KOPT-K1 (cell line): ENCODE results near the gene NKD1.

ENCODE experiments used
- H3K27ac ChIP-seq: fragments of 200-600 bp; sonication (generic); 2 replicates; pipeline ENCODE4 v1.5.1; 2016; ENCODE audit warnings: antibody characterized with exemption, mild to moderate bottlenecking, low read depth, low read length; ENCODE audit not compliant: poor library complexity, severe bottlenecking
- H3K36me3 ChIP-seq: fragments of 200-600 bp; sonication (generic); 2 replicates; pipeline ENCODE4 v1.5.1; 2017; ENCODE audit warnings: antibody characterized with exemption, mild to moderate bottlenecking, low read length, moderate library complexity; ENCODE audit not compliant: insufficient read depth
- H3K9me3 ChIP-seq: fragments of 200-600 bp; sonication (generic); 2 replicates; pipeline ENCODE4 v1.5.1; 2017; ENCODE audit warnings: antibody characterized with exemption, low read length, mild to moderate bottlenecking; ENCODE audit not compliant: insufficient read depth, poor library complexity, severe bottlenecking

NKD1 gene

DNA sequence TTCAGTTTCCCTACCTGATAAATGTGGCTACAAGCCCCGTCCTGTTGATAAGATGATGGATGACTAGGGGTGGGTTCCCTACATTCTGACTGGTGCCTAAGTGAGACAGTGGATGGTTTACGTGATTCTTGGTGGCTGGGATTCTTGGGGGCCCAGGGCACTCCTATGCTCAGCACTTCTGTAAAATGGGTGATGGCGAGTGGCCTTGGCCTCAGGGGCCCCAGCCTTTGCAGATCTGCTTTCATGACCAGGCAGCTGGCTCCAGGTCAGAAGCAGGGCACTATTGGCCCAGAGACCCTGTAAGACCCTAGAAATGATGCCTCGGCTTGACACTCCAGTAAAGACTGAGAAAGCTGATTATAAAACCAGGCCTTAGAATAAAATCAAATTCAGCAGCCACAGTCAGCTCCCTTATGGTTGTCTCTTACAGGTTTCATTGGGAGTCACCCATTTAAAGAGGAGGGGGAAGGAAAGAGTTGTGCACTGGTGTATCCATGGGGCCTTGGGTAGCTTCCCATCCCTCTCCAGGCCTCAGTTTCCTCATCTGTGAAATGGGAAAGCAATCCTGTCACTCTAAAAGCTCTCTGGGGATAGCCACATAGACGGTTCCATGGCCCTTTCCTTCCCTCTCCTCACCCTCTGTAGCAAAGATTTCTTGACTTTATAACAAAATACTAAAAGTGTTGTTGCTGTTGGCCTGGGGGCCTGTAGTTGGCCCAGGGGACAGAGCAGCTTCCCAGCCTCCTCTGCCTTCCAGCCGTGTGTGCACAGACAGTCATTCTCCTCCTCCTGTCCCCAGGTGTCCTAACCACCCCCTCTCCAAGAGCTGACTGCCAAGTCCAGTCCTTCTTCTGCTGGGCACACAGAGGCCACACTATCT is 131.7 kb downstream of the NKD1 start:
- Histone ChIP-seq H3K9me3 (no peaks in the 10 kb centered on the region), H3K27ac (peak overlapping the region; percentile 68), H3K36me3 (peaks cover 20% of the 10 kb centered on the region; the same call in 1 of the 2 replicates)

DNA sequence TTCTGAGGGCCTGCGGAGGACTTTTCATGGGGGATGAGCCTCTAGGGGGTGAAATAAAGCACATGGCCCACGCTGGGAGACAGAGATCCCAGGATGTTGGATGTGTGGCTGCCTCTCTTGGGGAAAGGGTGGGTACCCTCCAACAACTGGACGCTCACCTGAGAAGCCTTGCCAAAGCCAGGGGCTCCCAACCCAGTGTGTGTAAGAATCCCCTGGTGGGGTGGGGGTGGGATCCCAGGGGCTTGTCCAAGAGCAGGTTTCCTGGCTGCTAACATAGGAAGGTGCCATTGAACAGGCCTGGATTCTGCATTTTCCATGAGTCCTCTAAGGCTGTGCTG is 132.3 kb downstream of the NKD1 start:
- H3K27ac ChIP-seq = peak overlapping the region; percentile 68
- peaks cover 16% of the 10 kb centered on the region; the same call in 1 of the 2 replicates for H3K36me3 ChIP-seq
- H3K9me3 ChIP-seq = no peaks in the 10 kb centered on the region

DNA sequence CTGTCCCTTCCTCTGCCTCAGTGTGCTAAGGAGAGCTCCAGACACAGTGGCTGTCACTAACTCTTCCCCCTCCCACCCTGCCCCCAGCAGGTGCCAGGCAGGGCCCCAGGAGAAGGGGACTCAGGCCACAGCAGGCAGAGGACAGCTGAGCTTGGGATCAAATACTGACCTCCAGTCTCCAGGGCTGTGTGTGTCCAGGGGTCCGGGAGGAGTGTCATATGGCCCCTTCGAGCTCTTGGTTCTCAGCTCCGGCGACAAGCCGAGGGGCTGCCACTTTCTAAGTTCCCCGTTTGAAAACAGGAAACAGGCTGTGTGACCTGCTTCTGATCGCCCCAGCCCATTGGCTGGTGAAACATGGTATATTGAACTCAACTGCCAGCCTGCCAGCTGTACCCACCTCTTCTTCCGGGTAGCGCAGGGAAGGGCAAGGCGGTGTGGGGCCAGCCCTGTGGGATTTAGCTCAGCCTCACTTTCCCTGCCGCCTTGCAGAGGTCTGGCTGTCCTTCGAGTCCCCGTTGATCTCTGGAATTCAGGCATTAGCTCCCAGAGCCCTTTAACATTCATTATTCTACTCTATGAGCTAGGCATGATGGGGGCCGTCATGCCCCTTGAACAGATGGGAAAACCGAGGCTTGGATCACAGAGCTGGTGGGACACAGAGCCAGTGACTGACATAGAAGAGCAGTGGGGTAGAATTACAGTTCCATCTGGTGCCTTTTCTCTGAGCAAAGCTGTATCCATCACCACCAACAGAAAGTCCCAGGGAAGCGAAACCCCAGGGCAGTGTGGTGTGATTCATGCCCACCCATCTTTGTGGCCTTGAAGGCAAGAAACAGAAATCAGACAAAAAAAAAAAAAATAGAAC is 133.1 kb downstream of the NKD1 start, which contains the start of gene SNX20:
Gene SNX20, minus strand, starts transcription at position 292 of the 865 bp plus-strand sequence. CDS start 3,786 bp downstream, outside the sequence.
- Histone ChIP-seq H3K9me3 (no peaks in the 10 kb centered on the region), H3K27ac (peak within 1 kb of the TSS; percentile 68)

DNA sequence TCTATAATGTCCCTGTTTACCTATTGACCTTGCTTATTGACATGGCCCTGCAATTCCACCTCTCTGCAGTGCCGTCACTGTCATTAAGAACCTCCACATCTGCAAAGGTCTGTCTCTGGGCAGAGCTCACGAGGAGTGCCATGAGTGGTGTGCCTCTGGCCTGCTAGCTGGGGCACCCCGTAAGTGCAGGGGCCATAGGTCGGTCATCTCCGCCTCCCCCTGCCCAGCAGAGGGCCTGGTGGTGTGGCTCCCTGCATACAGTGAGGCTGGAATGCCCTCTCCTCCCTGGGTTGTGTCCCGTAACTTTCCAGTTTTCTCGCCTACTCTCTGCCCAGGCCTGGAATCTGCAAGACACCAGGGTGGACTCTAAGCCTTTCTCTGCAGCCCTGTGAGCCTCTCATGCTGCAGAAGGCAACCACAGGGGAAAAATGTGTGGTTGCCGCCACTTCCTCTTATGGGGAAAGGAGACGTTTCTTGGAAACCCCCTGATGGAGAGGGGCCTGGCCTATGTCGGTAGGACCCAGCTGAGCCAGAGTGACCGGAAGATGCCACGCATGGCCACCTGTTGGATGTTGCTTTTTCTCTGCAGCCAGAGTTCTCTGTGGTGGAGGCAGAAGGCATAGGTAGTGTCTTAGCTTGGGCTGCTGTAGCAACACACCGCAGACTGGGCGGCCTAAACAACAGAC is 135.6 kb downstream of the NKD1 start:
- no peaks in the 10 kb centered on the region; the same call in 1 of the 2 replicates for H3K36me3 ChIP-seq
- no peak overlapping the region for H3K27ac ChIP-seq
- H3K9me3 ChIP-seq = no peaks in the 10 kb centered on the region

More for the DNA sequence above, 133.1 kb downstream of the NKD1 start, which contains the start of gene SNX20:
- peaks cover 8% of the 10 kb centered on the region; the same call in 1 of the 2 replicates for H3K36me3 ChIP-seq

DNA sequence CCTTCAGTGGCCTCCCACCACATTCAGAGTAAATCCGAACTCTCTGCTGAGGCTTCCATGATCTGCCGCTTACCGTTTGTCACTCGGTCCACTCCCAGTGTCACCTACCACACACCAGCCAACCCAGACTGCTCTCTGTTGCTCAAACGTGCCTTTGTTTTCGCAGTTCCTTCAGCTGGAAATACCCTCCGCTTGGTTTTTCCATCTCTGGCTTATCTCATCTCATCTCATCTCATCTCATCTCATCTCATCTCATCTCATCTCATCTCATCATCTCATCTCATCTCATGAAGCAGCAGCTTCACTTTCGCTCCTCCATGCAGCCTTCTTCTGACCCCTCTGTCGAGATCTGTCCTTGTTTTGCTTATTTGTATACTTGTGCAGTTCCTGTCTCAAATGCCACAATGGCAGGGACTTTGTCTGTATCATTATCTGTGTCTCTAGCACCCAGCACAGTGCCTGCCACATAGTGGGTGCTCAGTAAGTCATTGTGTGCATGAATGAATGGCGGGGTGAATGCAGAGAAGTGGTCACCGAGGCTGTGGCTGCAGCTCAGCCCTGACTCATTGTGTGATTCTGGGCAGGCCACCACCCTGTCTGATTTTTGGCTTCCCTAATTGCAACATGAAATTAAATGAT is 136.7 kb downstream of the NKD1 start:
- H3K9me3 ChIP-seq = no peaks in the 10 kb centered on the region
- H3K36me3 ChIP-seq = no peaks in the 10 kb centered on the region
- H3K27ac ChIP-seq = no peak overlapping the region

DNA sequence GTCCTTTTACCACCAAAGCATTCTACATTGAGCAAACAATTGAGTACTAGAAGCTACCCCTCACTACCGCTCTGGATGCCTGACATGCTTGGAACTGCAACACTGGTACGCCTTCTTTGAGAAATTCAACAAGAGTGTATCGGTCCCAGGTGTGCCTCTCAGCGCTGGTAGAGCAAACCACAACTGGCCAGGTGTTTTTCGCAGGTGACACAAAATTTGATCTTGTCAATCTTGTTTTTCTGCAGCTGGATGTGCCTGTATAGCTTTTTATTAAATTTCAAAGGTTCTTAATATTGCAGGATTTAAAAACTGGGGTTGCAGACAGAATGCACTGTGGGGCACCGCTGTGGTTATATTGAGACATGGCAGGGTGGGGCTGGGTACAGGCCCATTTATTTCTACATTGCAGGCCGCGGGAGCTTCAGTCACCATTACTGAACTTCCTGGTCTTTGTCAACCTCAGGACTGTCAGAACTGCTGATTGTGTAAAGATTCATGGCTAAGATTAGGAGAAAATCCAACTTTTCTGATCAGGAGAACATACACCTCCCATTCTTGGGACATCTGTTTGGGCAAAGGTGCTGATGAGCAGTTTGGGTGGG is 137.4 kb downstream of the NKD1 start:
- Histone ChIP-seq H3K9me3 (no peaks in the 10 kb centered on the region), H3K36me3 (no peaks in the 10 kb centered on the region), H3K27ac (no peak overlapping the region)

DNA sequence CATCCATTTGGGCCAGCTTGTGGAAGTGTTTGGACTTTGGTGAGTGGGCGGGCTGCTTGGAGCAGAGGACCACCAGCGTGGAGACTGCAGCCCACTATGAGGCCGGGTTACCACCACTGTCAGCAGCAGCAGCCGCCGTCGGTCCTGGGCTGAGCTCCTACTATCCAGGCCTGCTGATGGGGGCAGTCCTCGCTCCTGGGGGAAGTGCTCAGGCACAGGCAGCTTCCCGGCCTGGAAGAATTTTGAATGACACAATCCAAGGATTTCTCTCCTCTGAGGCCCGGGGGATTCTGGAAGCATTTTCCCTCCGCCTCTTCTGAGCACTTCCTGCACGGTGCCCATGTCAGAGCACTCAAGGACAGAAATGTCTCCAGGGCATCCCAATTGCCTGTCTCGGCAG is 139.9 kb downstream of the NKD1 start:
- Histone ChIP-seq H3K9me3 (no peaks in the 10 kb centered on the region), H3K36me3 (no peaks in the 10 kb centered on the region), H3K27ac (no peak overlapping the region)

DNA sequence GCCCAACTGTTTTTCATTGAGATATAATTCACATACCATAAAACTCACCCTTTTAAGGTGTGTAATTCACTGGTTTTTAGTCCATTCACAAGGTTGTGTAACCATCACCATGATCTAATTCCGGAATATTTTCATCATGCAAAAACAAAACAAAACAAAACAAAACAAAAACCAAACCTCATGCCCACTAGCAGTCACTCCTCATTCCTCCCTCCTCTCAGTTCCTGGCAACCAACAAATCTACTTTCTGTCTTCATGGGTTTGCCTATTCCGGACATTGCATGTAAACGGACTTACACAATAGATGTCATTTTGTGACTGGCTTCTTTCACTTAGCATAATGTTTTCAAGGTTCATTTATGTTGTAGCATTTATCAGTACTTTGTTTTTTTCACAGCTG is 140.7 kb downstream of the NKD1 start:
- Histone ChIP-seq H3K9me3 (no peaks in the 10 kb centered on the region), H3K36me3 (no peaks in the 10 kb centered on the region), H3K27ac (no peak overlapping the region)

DNA sequence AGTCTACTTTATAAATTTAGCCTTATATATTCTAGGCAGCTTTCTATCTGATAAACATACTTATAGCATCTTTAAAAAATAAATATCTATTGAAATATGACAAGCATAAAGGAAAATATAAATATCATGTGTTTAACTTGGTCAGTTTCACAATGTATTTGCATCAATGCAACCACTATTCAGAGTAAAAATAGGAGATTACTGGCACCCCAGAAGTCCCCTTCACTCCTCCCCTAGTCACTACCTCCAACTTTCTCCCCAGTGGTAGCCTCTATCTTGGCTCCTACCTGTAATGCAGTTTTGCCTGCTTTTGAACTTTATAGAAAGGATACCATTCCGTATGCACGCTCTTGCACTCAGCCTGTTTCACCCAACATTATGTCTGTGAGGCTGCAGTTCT is 142.0 kb downstream of the NKD1 start:
- Histone ChIP-seq H3K9me3 (no peaks in the 10 kb centered on the region), H3K27ac (no peak overlapping the region), H3K36me3 (no peaks in the 10 kb centered on the region)

DNA sequence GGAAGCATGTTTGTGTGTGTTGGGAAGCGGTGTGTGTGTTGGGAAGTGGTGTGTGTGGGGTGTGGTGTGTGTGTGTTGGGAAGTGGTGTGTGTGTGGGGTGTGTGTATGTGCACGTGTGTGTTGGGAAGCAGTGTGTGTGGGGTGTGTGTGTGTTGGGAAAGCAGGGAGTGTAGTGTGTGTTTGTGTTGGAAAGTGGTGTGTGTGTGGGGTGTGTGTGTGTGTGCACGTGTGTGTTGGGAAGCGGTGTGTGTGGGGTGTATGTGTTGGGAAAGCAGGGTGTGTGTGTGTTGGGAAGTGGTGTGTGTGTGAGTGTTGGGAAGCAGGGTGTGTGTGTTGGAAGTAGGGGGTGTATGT is 144.4 kb downstream of the NKD1 start:
- H3K9me3 ChIP-seq = no peaks in the 10 kb centered on the region

DNA sequence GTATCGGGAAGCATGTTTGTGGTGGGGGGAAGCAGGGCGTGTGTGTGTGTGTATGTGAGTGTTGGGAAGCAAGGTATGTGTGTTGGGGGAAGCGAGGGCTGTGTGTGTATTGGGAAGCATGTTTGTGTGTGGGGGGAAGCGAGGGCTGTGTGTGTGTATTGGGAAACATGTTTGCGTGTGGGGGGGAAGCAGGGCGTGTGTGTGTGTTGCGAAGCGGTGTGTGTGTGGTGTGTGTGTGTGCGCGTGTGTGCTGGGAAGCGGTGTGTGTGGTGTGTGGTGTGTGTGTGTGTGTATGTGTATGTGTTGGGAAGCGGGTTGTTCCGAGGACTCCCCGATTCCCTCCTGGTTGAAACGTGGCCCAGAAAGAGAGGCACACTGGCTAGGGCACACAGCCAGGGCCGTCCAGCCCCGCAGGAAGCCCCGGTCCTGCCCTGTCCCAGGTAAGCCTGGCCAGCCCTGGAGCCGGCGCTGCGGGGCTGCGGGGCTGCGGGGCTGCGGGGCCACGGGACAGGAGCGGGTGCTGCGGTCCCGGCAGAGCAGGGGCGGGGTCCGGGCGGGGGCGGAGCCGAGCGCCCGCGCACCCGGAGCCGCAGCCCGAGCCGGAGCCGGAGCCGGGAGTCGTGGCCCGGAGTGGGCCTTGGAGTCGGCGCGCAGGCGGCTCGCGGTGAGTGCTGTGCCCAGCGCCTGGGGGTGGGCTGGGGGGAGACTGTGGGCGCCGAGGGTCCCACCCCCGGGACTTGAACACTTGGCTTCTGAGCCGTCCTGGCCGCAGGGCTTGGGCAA is 145.0 kb downstream of the NKD1 start, which contains the start of gene NOD2:
Gene NOD2, plus strand, starts transcription at position 608 of the 783 bp plus-strand sequence. CDS start 5,890 bp downstream, outside the sequence.
- no peaks in the 10 kb centered on the region for H3K36me3 ChIP-seq
- no peak within 1 kb of the TSS for H3K27ac ChIP-seq
- no peaks in the 10 kb centered on the region for H3K9me3 ChIP-seq

More for the DNA sequence above, 144.4 kb downstream of the NKD1 start:
- Histone ChIP-seq H3K27ac (no peak overlapping the region), H3K36me3 (no peaks in the 10 kb centered on the region)

DNA sequence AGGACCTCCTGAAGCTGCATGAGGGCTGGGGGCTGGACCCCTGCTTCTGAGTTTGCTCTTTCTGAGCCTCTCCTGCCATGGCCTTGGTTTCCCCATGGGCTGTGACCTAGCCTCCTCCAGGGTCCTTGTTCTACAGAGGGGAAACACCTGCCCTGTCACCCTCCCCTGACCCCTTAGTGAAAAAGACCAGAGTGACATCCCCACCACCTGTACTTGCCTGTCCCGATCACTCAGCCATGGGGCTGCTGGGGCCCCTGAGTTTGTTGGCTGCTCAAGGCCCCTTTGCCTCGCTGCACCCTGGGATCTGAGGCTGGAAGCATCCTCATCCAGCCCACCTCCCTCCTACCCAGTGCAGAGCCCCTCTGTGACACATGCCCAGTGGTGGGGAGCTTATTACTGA is 146.0 kb downstream of the NKD1 start:
- no peaks in the 10 kb centered on the region for H3K9me3 ChIP-seq
- no peaks in the 10 kb centered on the region for H3K36me3 ChIP-seq
- no peak overlapping the region for H3K27ac ChIP-seq
